K562 (cell line): ENCODE results near the gene NLRX1. TPM values are rescaled to one million over a fixed set of nuclear protein-coding genes. Genes with fewer than 3 reads are reported as not detected.

ENCODE experiments used
- CHD2 ChIP-seq: IDR thresholded peaks from 2 replicates; pipeline ENCODE4 v1.6.1; 2011; ENCODE audit warnings: low read depth, low read length
- E2F6 ChIP-seq, 2 experiments: IDR thresholded peaks; 2 replicates each; pipeline ENCODE4 v1.6.1; 2011; ENCODE audit warnings: borderline replicate concordance in 1 of 2, control low read depth in 1 of 2, low read depth in 1 of 2, low read length in 1 of 2, mild to moderate bottlenecking in 1 of 2, mixed read lengths in 1 of 2, moderate library complexity in 1 of 2; ENCODE audit not compliant: insufficient read depth in 1 of 2, insufficient read length in 1 of 2, poor library complexity in 1 of 2, severe bottlenecking in 1 of 2; ENCODE audit errors: extremely low read depth in 1 of 2
- FIP1L1 ChIP-seq: fragments of 200-400 bp; formaldehyde crosslinking; IDR thresholded peaks from 2 replicates; pipeline ENCODE4 v1.6.1; 2018; ENCODE audit warnings: mild to moderate bottlenecking, low read depth, low read length; ENCODE audit not compliant: poor library complexity, severe bottlenecking
- HMBOX1 ChIP-seq: sonication (generic); IDR thresholded peaks from 2 replicates; pipeline ENCODE4 v1.6.1; 2016
- HNRNPLL ChIP-seq: fragments of 200-400 bp; formaldehyde crosslinking; IDR thresholded peaks from 2 replicates; pipeline ENCODE4 v1.6.1; 2017; ENCODE audit warnings: low read length, low read depth, mild to moderate bottlenecking; ENCODE audit not compliant: poor library complexity, severe bottlenecking
- HOXB6 ChIP-seq: fragments of 250-450 bp; sonication (Bioruptor Pico); IDR thresholded peaks from 2 replicates; pipeline ENCODE4 v1.5.1; 2022; ENCODE audit warnings: mild to moderate bottlenecking, borderline replicate concordance
- KAT7 ChIP-seq: sonication (generic); formaldehyde crosslinking; IDR thresholded peaks from 2 replicates; pipeline ENCODE4 v1.8.0; 2022; ENCODE audit warnings: missing genetic modification reagents, mild to moderate bottlenecking, borderline replicate concordance
- KDM5B ChIP-seq: fragments of 200-600 bp; sonication (generic); IDR thresholded peaks from 2 replicates; pipeline ENCODE4 v1.6.1; 2012; ENCODE audit warnings: low read depth, mild to moderate bottlenecking, moderate library complexity, low read length, control low read depth, inconsistent platforms; ENCODE audit not compliant: insufficient replicate concordance
- KLF13 ChIP-seq: fragments of 450-650 bp; IDR thresholded peaks from 2 replicates; pipeline ENCODE4 v1.6.1; 2016; ENCODE audit warnings: missing genetic modification characterization, low read depth, mild to moderate bottlenecking, missing compliant biosample characterization, moderate library complexity, borderline replicate concordance
- KLF6 ChIP-seq: fragments of 250-450 bp; sonication (Bioruptor Pico); IDR thresholded peaks from 2 replicates; pipeline ENCODE4 v1.4.0; 2020; ENCODE audit warnings: mild to moderate bottlenecking, moderate library complexity, borderline replicate concordance
- MAZ ChIP-seq, 2 experiments: fragments of 450-650 bp in 1 of 2; sonication (generic) in 1 of 2; formaldehyde crosslinking; IDR thresholded peaks in 1 of 2; conservative IDR thresholded peaks in 1 of 2; 2 replicates each; pipeline versions ENCODE4 v1.4.0 to v1.5.0; 2020; ENCODE audit warnings: mild to moderate bottlenecking in 1 of 2, missing genetic modification reagents in 1 of 2
- MNT ChIP-seq, 2 experiments: fragments of 450-650 bp; conservative IDR thresholded peaks; 2 replicates each; pipeline ENCODE4 v1.6.1; 2017; ENCODE audit warnings: mild to moderate bottlenecking in 2 of 2, moderate library complexity in 2 of 2
- MYC ChIP-seq, 2 experiments: fragments of 250-450 bp in 1 of 2; sonication (Bioruptor Pico) in 1 of 2; IDR thresholded peaks; 2 replicates each; pipeline versions ENCODE4 v1.5.1 to v1.6.1; 2012 to 2021; ENCODE audit warnings: low read depth in 2 of 2, borderline replicate concordance in 1 of 2, improper control_type of control experiment in 1 of 2, low read length in 1 of 2, mild to moderate bottlenecking in 1 of 2, moderate library complexity in 1 of 2
- POLR2G ChIP-seq: fragments of 200-400 bp; formaldehyde crosslinking; IDR thresholded peaks from 2 replicates; pipeline ENCODE4 v1.6.1; 2017; ENCODE audit warnings: low read depth, mild to moderate bottlenecking, antibody characterized with exemption, low read length, moderate library complexity
- TAF7 ChIP-seq: fragments of 450-650 bp; IDR thresholded peaks from 2 replicates; pipeline ENCODE4 v1.6.1; 2016; ENCODE audit warnings: missing genetic modification characterization, missing compliant biosample characterization
- ZFX ChIP-seq: sonication (generic); formaldehyde crosslinking; IDR thresholded peaks from 2 replicates; pipeline ENCODE4 v1.8.0; 2022; ENCODE audit warnings: mild to moderate bottlenecking, missing genetic modification reagents, moderate library complexity
- polyA plus RNA-seq, 8 experiments: library from polyadenylated mRNA; depleted of rRNA in 4 of 8; stranded (reverse) in 5 of 8; unstranded in 3 of 8; fragments of >200 nt; fragmentation: Nextera tagmentation in 2 of 8; fragmentation: Illumina TruSeq in 1 of 8; extraction: Ambion mirVana in 2 of 8; extraction: Trizol in 1 of 8; gene quantifications; 2 replicates each; pipeline versions ENCODE4 v1.2.1 to v1.2.3, GENCODE V29; 2011 to 2014; ENCODE audit warnings: inconsistent platforms in 1 of 8, missing spikeins in 1 of 8
- total RNA-seq, 7 experiments: library from RNA; depleted of rRNA in 6 of 7; stranded (reverse); fragments of >200 nt in 6 of 7; fragmentation: Illumina TruSeq in 2 of 7; extraction: Trizol in 2 of 7; gene quantifications; 2 replicates each; pipeline versions ENCODE4 v1.2.1 to v1.2.3, GENCODE V29; 2011 to 2021; ENCODE audit warnings: low replicate concordance in 1 of 7

The NLRX1 gene
- total and polyA plus RNA-seq, 9 of the 15 experiments (the other 6 are each of a cell fraction or from before 2014, with no cell fraction given) = 0.04 to 2.3 (median 0.69) TPM

- 0 out of 2 replicates have a peak, but pooled peaks have one; percentile 11 for TF ChIP-seq TAF7 (tag)
- TF ChIP-seq CHD2 = peak; percentile 42; the same call in 1 of the 2 replicates
- TF ChIP-seq FIP1L1 = peak; percentile 62
- TF ChIP-seq KAT7 (CRISPR knock-in tag) = peak; percentile 85
- no peak for TF ChIP-seq KLF13
- TF ChIP-seq E2F6 (IDR thresholded peaks at IDR 0.05; ENCODE audit: borderline replicate concordance in 1 of 2, extremely low read depth in 1 of 2, insufficient read depth in 1 of 2, insufficient read length in 1 of 2, low read depth in 1 of 2, low read length in 1 of 2, poor library complexity in 1 of 2, severe bottlenecking in 1 of 2) = peak in 1 of 2 experiments; percentile 57
- TF ChIP-seq HMBOX1 = no peak
- peak; percentile 22 for TF ChIP-seq HNRNPLL
- peak; percentile 90 to 91 for TF ChIP-seq MAZ (CRISPR knock-in tag; conservative IDR thresholded peaks at IDR 0.05 in 1 of 2, IDR thresholded peaks at IDR 0.05 in 1 of 2)
- peak; percentile 70 for TF ChIP-seq KDM5B
- peak; percentile 95 for TF ChIP-seq POLR2G
- no peak for TF ChIP-seq MYC (IDR thresholded peaks at IDR 0.05; ENCODE audit: low read depth, low read length)
- TF ChIP-seq MYC (CRISPR knock-in tag; IDR thresholded peaks at IDR 0.05; ENCODE audit: borderline replicate concordance, low read depth) = 0 out of 2 replicates have a peak, but pooled peaks have one; percentile 31
- peak in 1 of 2 experiments; percentile 49; a peak in 2 of 4 replicates for TF ChIP-seq MNT (conservative IDR thresholded peaks at IDR 0.05)
- TF ChIP-seq KLF6 (CRISPR knock-in tag) = 0 out of 2 replicates have a peak, but pooled peaks have one; percentile 35
- peak; percentile 77 for TF ChIP-seq ZFX (CRISPR knock-in tag)
- no peak for TF ChIP-seq HOXB6 (CRISPR knock-in tag)
Observed at GRCh38 chr11:119205574-119206510, 37.3 kb downstream of the NLRX1 start, which contains the start of gene CBL (continued).
